HG03097 (cell line): ENCODE measurements around the gene LINGO1.

Experiments
- ATAC-seq: cut with Tn5 transposase; IDR thresholded peaks from one replicate; pipeline ENCODE4 v1.9.1; 2021; ENCODE audit not compliant: unreplicated experiment, low FRiP score

LINGO1 gene

DNA sequence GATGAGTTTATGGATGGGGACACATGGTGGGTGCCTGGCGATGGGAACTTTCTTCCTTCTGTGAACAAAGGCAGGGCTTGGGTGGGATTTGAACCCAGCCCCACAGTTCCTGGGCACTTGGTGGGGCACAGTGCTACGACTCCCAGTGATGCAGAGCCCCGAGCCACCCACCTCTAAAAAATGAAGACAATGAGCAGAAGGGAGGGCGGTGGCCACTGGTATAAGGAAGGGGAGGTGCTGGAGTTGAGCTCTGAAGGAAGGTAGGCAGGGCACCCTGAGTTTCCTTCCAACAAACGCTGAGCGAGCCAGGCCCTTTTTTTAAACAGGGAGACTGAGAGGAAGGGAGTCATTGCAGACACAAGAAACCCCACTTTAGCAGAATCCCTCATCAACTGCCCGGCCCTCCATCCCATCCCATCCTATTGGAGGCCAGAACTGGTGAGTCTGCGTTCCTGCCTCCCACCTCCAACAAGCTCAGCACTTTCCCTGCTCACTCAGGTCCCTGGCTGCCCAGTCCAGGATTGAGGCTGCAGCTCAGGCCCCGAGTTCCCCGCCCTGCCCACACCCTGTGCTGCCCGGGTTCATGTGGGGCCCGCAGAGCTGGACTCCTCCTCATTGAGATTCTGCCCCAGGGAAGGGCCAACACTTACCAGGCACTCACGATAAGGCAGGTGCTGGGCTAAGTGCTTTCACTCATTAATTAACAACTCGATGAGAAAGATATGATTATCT is 57.3 kb downstream of the LINGO1 start:
- ATAC-seq, result no peak

GRCh38 chr15:77574521-77575202 is 58.0 kb downstream of the LINGO1 start:
- ATAC-seq, result no peak

DNA sequence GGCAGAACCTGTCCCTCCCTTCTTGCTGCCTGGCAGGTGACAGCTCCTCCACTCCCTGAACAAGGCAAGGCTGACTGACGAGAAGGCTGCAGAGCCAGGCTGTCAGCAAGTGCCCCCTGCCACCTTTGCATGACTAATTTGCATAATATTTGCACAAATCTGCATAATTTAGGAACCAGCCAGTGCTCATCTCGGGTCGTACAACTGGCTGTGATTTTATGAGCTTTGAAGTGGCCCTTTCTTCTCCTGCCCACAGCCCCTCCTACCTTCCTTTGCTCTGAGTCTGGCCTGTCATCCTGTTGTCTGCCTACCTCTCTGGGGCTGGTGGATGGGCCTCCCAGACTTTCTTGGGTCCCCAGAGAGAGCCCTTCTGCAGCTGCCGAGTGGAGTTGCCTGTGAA is 58.9 kb downstream of the LINGO1 start:
- ATAC-seq, result no peak

GRCh38 chr15:77572186-77572585 is 60.5 kb downstream of the LINGO1 start:
- no peak for ATAC-seq

- ATAC-seq, result no peak
Observed at GRCh38 chr15:77571741-77572140, 61.0 kb downstream of the LINGO1 start.

DNA sequence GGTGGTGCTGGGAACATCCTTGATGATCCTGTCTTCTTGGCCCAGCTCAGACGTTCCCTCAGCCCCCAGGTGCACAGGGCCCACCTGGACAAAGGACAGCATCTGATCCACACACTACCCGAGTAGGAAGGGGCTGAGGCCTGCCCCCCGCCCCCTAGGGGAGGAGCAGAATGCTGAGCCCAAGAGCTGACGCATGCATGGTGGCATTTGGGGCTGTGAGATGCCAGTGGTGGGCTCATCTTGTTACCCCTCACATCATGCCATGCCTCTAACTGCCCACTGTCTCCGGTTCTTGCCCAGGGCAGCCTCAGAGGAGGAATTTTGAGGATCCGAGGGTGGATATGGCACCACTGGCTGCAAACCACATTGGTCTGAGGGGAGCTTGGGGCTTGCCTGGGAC is 61.5 kb downstream of the LINGO1 start:
- ATAC-seq, result no peak

- no peak for ATAC-seq
Observed at GRCh38 chr15:77569729-77570125, 63.0 kb downstream of the LINGO1 start.

GRCh38 chr15:77568973-77569728 is 63.6 kb downstream of the LINGO1 start:
- ATAC-seq, result no peak

- no peak for ATAC-seq
Observed at GRCh38 chr15:77568014-77568972, 64.4 kb downstream of the LINGO1 start.

- no peak for ATAC-seq
Observed at GRCh38 chr15:77567202-77567601, 65.5 kb downstream of the LINGO1 start.

- ATAC-seq, result no peak
Observed at GRCh38 chr15:77566092-77566491, 66.6 kb downstream of the LINGO1 start.

DNA sequence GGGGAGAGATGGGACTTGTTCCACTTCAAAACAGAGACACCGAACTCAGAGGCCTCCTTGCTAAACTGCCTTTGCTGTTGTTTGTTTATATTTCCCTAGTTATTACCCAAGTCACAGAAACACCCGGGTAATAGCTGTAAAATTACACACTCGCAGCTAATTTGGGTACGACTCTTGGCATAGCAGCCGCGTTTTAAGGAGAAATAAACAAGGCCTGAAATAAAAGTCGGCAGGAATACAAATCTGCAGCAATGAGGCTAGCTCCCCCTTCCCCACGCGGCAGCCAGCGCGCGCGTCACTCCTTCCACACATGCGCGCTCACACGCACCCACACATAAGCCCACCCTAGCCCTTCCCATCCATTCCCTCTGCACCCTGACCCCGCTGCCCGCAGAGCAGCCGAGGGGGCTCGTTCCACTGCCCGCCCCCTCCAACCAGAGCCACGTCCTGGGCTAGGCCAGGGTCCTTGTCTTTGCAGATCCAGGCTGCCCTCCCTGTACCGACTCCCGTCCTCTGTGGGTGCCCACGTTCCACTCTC is 67.3 kb downstream of the LINGO1 start:
- ATAC-seq, result no peak

DNA sequence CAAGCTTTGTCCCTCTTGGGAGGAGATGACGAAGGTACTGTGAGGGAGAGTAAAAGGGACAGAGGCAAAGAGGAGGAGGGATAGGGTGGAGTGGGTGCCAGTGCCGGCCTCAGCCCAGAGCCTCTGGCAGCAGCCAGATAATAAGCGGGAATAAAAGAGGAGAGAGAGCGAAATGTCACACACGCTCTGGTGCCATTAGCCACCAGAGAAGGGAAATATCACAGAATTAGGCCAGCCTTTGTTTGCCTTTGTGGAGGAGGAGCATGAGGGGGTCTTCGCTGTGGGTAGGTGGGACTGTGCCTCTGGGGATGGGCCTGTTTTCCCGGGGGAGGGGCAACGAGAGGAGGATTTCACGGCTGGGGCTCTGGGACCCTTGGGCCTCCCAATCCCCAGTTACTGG is 67.8 kb downstream of the LINGO1 start:
- ATAC-seq, result no peak

DNA sequence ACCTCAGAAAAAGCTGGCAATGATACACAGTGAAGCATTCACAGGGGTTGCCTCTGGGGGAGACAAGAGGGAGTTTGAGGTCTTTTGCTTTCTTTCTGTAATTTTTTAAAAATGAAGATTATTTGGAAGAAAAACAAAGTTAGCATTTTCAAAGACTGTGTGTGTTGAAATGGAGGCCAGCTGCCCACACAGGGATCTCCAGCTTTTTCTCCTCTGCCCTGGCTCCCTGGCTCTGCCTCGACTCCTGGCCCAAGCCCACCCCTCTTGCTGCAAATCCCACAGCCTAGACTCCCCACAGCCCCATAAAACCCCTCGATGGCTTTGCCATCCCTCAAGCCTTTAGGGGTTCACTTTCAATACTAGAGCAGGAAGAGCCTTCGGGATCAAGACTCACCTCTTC is 68.4 kb downstream of the LINGO1 start:
- no peak for ATAC-seq

GRCh38 chr15:77563623-77564156 is 69.0 kb downstream of the LINGO1 start:
- ATAC-seq, result no peak
